CD4-positive, alpha-beta T cell treated with Interleukin-6 at 100 ng/mL for 8 hours (primary cell): ENCODE results near the gene ARF3.

Experiments used
- DNase-seq: peaks from one replicate; pipeline ENCODE4 v3.0.0-alpha.2; 2020; ENCODE audit warnings: mixed read lengths, low spot score

The ARF3 gene

GRCh38 chr12:48966177-48966895 is 9.0 kb upstream of the ARF3 start:
- DNase-seq = no peak

GRCh38 chr12:48965298-48965838 is 8.1 kb upstream of the ARF3 start:
- DNase-seq = no peak

GRCh38 chr12:48961801-48962200 is 4.5 kb upstream of the ARF3 start:
- DNase-seq = no peak

DNA sequence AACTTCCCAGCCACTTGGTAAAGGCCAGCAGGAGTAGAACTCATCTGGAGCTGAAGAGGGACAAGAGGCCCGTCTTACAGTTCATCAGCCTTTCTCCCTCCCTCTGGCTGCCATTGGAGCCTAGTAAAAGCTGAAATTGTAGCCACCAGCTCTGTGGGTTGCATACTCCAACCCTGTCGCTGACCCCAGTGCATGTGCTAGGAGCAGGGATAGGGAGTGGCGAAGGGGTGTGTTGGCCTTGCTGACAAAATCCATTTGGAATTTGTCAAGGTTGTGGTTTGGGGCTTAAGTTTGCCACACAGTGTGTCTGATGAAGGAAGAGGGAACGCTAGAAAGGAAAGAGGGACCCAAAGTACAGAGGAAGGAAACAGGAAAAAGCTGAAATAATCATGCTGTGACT is 4.0 kb upstream of the ARF3 start:
- no peak for DNase-seq

DNA sequence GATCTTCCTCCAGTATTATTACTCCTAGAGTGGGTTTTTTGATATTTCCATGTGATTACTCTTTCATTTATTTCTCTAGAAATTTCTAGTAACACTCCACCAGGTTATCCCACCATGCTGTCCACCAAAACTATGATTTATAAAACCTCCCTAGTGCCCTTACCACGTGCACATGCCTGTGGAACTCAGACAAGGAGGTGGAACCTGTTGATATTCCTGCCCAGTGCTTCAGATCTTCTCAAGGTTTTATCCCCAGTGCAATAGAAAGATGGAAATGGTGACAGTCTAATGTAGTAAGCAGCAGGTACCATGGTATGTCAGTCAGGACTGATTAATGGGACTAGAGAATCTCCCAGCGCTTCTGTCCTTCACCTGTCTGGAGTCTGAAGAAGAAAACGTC is 3.5 kb upstream of the ARF3 start:
- no peak for DNase-seq

DNA sequence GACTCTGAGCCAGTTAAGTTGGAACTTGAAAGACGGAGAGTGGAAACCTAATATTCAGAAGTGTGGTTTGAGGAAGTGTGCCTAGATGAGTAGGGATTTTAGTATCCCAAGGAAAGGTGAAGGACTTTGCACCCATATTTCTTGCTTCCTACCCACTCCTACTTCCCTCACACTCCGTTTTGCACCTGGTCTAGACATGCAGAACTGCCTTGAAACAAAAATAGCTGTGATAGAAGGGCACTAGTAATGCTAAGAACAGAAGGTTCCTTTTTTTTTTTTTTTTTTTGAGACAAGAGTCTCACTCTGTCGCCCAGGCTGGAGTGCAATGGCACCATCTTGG is 732 bp upstream of the ARF3 start:
- DNase-seq = no peak

DNA sequence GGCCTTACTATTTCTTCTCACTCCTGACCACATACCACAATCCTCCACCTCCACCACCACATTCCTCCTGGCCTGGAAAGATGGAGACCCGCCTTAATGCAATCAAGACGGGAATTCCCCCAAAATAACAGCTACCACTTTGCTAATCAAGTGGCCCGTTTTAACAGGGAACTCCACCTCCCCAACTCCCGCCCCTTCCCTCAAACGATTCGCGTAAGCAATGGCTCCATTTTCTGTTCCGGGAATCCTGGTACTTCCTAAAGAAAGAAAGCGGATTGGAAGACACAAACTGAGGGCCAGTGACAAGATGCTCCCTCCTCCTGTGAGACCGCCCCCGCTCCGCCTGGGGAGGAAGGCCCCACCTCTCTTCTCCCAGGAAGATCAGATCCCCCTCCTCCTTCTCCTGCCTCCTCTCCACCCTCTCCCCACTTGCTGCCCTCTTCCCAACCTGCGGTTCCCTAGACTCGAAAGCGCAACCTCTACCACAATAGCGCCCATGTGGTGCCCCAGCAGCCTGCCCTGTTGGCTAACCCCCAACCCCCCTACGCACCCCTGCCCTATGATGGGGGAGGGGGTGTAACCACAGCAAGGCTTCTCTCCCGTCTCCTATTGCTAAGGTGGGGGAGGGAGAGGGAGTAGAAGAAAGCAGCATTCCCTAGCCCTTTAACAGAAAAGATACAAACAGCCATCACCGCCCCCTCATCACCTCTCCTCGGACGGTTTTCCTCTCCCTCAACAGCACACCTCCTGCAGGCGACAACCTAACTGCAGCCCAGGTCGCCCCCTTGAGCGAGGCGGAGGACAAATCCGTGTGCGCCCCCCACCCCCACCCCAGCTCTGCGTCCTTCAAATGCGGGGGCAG is 777 bp downstream of the ARF3 start:
- no peak for DNase-seq

GRCh38 chr12:48954841-48955501 is 2.3 kb downstream of the ARF3 start:
- DNase-seq = no peak

DNA sequence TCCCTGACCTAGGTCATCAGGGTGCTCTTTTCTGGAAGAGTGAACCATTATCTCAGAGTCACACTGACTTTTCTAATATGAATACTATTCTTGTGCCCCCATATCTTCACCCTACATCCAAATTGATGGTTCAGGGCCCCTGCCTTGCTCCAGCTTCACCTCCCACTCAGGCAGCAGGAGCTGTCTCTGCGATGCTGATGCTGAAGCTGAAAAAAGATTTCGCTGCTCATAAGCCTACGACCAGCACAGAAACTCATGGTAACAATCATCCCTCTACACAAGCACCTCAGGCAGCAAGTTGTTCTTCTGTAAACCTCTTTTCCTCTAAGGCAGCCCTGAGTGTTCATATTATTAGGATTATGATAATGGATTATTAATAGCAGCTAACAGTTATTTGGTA is 3.2 kb downstream of the ARF3 start:
- DNase-seq = no peak

DNA sequence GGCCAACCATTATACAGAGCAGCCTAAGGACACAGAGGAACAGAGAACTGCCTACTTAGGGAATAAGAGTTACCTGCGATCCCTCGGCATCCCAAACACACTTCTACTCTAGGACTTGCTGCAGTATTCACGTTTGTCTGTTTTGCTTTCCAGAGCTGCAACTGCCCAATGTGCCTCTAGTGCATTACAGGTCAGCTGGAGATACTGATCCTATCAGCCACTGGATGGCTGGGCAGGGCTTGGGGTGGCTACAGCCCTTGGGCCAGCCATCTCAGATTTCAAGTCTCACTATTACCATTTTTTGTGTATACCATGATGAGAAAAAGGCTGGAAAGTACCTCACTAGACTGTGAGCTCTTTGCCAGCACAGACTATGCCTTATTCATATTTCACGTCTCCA is 4.6 kb downstream of the ARF3 start:
- no peak for DNase-seq

GRCh38 chr12:48947727-48948126 is 9.6 kb downstream of the ARF3 start:
- no peak for DNase-seq

- no peak for DNase-seq
Observed at GRCh38 chr12:48946943-48947342, 10.3 kb downstream of the ARF3 start.

DNA sequence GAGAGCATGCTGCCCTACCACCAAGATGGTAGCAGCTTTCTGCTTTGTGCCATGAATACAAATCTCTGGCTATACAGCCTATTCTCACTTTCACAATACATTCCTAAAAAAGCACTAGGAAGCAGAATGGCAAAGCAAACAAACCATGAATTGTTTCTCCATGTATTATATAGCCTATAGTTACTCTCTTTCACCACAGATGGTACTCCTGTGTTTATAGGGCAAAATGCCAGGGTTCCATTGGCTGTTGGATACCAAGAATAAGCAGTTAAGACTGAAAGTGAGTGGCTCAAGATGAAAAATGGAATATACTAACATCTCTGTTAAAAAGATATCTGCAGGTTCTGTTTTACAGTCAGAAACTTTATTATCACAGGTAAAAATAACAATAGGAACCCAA is 11.1 kb downstream of the ARF3 start:
- DNase-seq = no peak

DNA sequence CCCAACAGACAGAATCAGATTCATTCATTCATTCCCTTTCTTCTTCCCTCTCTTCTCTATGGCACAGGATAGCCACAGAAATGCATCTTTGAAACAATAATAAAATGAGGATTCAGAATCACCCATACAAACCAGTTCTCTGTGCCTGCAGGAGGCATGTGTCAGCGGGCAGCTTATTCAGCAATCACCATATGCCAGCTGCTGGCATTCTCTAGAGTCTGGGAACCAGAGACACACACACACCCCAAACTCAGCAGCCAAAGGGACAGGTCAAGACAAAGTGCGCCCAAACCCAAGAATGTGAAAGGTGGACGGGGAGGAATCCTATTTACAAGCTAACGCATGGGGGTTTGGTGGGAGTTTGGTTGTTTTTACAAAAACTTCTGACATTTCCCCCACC is 14.1 kb downstream of the ARF3 start:
- DNase-seq = no peak

- DNase-seq = no peak
Observed at GRCh38 chr12:48940181-48940580, 17.1 kb downstream of the ARF3 start.

DNA sequence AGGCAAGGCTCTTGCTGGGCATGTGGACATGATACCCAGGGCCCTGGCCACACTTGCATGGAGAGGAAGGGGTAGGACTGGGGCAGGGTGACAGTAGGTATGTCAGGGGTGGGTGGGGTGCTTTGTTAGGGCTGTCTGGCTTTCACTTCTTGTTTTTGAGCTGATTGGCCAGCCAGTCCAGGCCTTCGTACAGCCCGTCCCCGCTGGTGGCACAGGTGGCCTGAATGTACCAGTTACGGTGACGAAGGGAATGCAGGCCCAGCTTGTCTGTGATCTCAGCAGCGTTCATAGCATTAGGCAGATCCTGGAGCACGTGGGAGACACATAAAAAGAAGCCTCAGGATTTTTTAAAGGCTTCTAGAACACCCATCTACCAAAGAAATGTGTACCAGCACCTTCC is 18.5 kb downstream of the ARF3 start:
- DNase-seq = no peak

DNA sequence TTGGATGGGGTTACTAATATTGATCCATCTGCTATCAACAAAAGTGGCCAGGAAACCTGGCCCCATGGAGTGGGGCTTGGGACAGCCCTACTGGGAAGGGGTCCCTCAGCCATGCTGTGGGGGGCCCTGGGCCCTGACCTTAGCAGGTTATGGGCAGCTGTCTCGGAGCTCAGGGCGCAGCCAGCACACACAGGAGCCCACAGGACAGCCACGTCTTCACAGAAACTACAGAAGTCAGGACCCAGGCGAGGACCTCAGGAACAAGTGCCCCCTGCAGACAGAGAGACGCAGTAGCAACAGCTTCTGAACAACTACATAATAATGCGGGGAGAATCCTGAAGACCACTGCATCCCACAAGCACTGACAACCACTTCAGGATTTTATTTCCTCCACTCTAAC is 20.1 kb downstream of the ARF3 start:
- DNase-seq = no peak

DNA sequence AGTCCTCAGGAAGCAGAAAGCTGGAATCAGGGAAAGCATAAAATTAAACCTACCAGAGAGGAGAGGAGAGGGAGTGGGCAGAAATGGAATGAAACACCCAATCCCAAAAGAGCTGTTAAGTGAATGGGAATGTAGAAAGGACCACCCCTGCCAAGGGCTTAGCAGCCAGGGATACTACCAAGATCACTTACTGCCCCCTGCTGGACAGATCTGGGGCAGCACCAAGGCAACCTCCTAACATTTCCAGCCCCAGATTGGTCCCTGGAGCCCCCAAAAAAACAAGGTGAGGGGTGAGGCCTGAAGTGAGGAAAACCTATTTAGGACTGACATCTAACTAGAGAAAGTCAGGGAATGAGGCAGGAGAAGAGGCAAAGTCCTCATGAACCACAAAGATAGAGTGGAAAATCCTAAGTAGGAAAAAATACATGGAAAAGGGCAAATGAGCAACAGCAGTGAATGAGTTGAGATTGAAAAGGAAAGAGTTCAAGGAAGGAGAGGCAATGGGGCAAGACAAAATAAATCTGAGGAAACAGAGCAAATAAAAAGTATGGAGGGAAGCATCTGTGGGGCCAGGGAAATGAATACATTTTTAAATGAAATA is 20.8 kb downstream of the ARF3 start:
- DNase-seq = peak; percentile 78

GRCh38 chr12:48934312-48934706 is 23.0 kb downstream of the ARF3 start:
- no peak for DNase-seq

DNA sequence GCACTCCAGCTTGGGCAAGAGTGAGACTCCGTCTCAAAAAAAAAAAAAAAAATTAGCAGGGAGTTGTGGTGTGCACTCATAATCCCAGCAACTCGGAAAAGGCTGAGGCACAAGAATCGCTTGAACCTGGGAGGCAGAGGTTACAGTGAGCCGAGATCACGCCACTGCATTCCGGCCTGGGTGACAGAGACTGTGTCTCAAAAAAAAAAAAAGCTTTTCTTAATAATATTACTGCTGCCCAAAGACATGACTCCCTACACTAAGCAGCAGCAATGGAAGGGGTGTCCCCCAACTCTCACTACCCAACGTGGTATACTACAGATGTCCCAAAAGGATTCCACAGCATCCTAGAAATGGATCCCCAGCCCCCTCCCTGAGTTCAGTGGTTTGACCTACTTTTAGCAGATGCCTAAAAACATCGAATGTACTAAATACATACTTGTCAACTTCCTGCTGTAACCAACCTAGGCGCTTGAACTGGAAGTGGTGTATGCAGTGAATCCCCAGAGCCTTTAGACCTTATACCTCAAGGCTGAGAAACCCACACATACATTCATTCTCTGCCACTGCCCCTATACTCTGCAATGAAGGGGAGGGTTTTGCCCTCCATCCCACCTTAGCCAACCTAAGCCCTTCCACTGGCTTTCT is 23.5 kb downstream of the ARF3 start:
- peak; percentile 58 for DNase-seq

GRCh38 chr12:48932878-48933277 is 24.4 kb downstream of the ARF3 start:
- no peak for DNase-seq

GRCh38 chr12:48930475-48930874 is 26.8 kb downstream of the ARF3 start:
- no peak for DNase-seq
